SK-N-SH treated with all-trans-retinoic acid at 6 μM for 48 hours (cell line): ENCODE results near the gene ESYT1.
A peak's percentile ranks its signal among the peaks of the same experiment; 100 is the strongest.

ENCODE experiments used
- ATAC-seq: fragments of 200-7000 bp; cut with Tn5 transposase; 3 replicates; pipeline ENCODE4 v1.9.1; 2020; ENCODE audit warnings: mild to moderate bottlenecking, moderate library complexity
- ARNTL ChIP-seq: fragments of 450-650 bp; formaldehyde crosslinking; IDR thresholded peaks from 2 replicates; pipeline ENCODE4 v1.5.0; 2020; ENCODE audit warnings: low read depth, mild to moderate bottlenecking, moderate library complexity, borderline replicate concordance
- BACH2 ChIP-seq: fragments of 250-450 bp; sonication (Bioruptor Pico); IDR thresholded peaks from 2 replicates; pipeline ENCODE4 v1.9.0; 2021; ENCODE audit warnings: mild to moderate bottlenecking, borderline replicate concordance
- CSDC2 ChIP-seq: fragments of 250-450 bp; sonication (Bioruptor Pico); IDR thresholded peaks from 2 replicates; pipeline ENCODE4 v1.5.0; 2020; ENCODE audit warnings: mild to moderate bottlenecking, moderate library complexity
- ESRRG ChIP-seq: fragments of 250-450 bp; sonication (Bioruptor Pico); IDR thresholded peaks from 2 replicates; pipeline ENCODE4 v1.6.1; 2021; ENCODE audit warnings: mild to moderate bottlenecking
- GLIS3 ChIP-seq: fragments of 250-450 bp; sonication (Bioruptor Pico); IDR thresholded peaks from 2 replicates; pipeline ENCODE4 v1.5.0; 2020; ENCODE audit warnings: mild to moderate bottlenecking, moderate library complexity
- ISL1 ChIP-seq: fragments of 250-450 bp; sonication (Bioruptor Pico); IDR thresholded peaks from 2 replicates; pipeline ENCODE4 v2.1.2; 2022; ENCODE audit warnings: mild to moderate bottlenecking, moderate library complexity
- OSR1 ChIP-seq: fragments of 250-450 bp; sonication (Bioruptor Pico); IDR thresholded peaks from 2 replicates; pipeline ENCODE4 v1.8.0; 2022; ENCODE audit warnings: moderate library complexity, mild to moderate bottlenecking, inconsistent platforms
- POU6F1 ChIP-seq: fragments of 250-450 bp; sonication (Bioruptor Pico); IDR thresholded peaks from 2 replicates; pipeline ENCODE4 v1.8.0; 2021; ENCODE audit warnings: low read depth, mild to moderate bottlenecking, moderate library complexity, borderline replicate concordance
- PPARA ChIP-seq: fragments of 250-450 bp; sonication (Bioruptor Pico); IDR thresholded peaks from 2 replicates; pipeline ENCODE4 v1.5.0; 2020; ENCODE audit warnings: mild to moderate bottlenecking, borderline replicate concordance
- RARB ChIP-seq: fragments of 250-450 bp; sonication (Bioruptor Pico); IDR thresholded peaks from 2 replicates; pipeline ENCODE4 v1.8.0; 2021; ENCODE audit warnings: mild to moderate bottlenecking, moderate library complexity
- SNAI2 ChIP-seq: fragments of 250-450 bp; sonication (Bioruptor Pico); IDR thresholded peaks from 2 replicates; pipeline ENCODE4 v1.5.0; 2020; ENCODE audit warnings: mild to moderate bottlenecking, moderate library complexity
- TCF4 ChIP-seq: fragments of 250-450 bp; sonication (Bioruptor Pico); IDR thresholded peaks from 2 replicates; pipeline ENCODE4 v1.8.0; 2021; ENCODE audit warnings: mild to moderate bottlenecking, moderate library complexity, borderline replicate concordance
- TOX ChIP-seq: fragments of 250-450 bp; sonication (Bioruptor Pico); IDR thresholded peaks from 2 replicates; pipeline ENCODE4 v1.8.0; 2021; ENCODE audit warnings: mild to moderate bottlenecking, moderate library complexity, borderline replicate concordance
- TSHZ2 ChIP-seq: fragments of 250-450 bp; sonication (Bioruptor Pico); IDR thresholded peaks from 2 replicates; pipeline ENCODE4 v1.5.0; 2020; ENCODE audit warnings: mild to moderate bottlenecking, moderate library complexity
- ZC3H10 ChIP-seq: fragments of 250-450 bp; sonication (Bioruptor Pico); IDR thresholded peaks from 2 replicates; pipeline ENCODE4 v1.5.1; 2021; ENCODE audit warnings: mild to moderate bottlenecking, moderate library complexity
- ZFP3 ChIP-seq: fragments of 250-450 bp; sonication (Bioruptor Pico); IDR thresholded peaks from 2 replicates; pipeline ENCODE4 v1.5.0; 2020; ENCODE audit warnings: mild to moderate bottlenecking, moderate library complexity
- ZFP30 ChIP-seq: fragments of 450-650 bp; formaldehyde crosslinking; IDR thresholded peaks from 2 replicates; pipeline ENCODE4 v1.5.0; 2022; ENCODE audit warnings: mild to moderate bottlenecking, moderate library complexity
- ZNF565 ChIP-seq: fragments of 450-650 bp; formaldehyde crosslinking; conservative IDR thresholded peaks from 2 replicates; pipeline ENCODE4 v1.5.0; 2020; ENCODE audit warnings: low read depth, mild to moderate bottlenecking, moderate library complexity
- ZNF70 ChIP-seq: fragments of 450-650 bp; formaldehyde crosslinking; IDR thresholded peaks from 2 replicates; pipeline ENCODE4 v1.5.0; 2020; ENCODE audit warnings: mild to moderate bottlenecking, moderate library complexity
- ZNF8 ChIP-seq: fragments of 450-650 bp; formaldehyde crosslinking; IDR thresholded peaks from 2 replicates; pipeline ENCODE4 v1.5.0; 2020; ENCODE audit warnings: mild to moderate bottlenecking, moderate library complexity
- TF ChIP-seq, protein P1 (sequence below): fragments of 250-450 bp; sonication (Bioruptor Pico); IDR thresholded peaks from 2 replicates; pipeline ENCODE4 v1.5.1; 2020; ENCODE audit warnings: low read depth, mild to moderate bottlenecking, moderate library complexity
- TF ChIP-seq, protein P2 (sequence below): fragments of 250-450 bp; sonication (Bioruptor Pico); IDR thresholded peaks from 2 replicates; pipeline ENCODE4 v1.5.1; 2021; ENCODE audit warnings: mild to moderate bottlenecking, moderate library complexity
- TF ChIP-seq, protein P3 (sequence below): fragments of 250-450 bp; sonication (Bioruptor Pico); IDR thresholded peaks from 2 replicates; pipeline ENCODE4 v1.8.0; 2020; ENCODE audit warnings: mild to moderate bottlenecking, moderate library complexity, borderline replicate concordance

ESYT1 gene

DNA sequence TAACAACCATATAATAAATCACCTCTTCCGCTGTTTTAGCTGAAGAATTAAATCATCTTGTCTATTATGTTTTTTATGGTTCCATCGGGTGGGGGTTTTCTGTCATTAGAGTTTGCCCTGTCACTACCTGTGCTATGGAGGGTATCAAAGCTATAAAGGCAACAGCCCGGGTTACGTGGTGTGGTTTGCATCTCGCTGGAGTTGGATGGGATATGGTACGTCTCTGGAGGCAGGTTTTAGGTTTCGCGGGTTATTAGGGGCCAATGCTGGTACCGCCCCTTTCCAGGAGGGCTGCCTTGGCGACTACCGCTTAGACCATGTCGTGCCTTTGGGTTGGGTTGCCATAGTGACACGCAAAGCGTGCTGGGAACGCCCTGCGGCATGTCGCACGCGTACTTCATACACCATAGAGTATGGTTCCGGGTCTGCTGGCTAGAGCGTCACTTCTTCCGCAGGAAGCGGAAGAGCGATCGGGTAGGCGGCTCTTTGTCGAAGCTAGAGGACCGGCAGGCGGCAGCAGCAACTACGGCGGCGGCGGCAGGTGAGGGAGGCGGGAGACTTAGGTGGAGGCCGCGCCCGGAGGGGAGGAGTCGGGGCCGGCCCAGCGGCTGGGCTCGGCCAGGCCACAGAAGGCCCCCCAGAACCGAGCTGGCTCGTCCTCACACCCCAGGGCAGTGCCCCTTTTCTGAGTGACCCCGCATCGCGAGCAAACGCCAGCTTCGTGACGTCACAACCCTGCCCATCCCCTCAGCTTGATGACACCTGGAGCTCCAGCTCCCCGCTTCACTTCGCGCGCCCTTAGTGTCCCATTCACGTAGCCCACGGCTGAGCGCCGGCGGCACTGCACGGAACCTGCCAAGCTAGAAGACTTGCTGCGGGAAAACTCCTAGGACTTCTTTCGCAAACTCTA is 10.0 kb upstream of the ESYT1 start, which contains the start of gene ZC3H10:
Gene ZC3H10, plus strand, starts transcription at position 489 of the 910 bp plus-strand sequence. CDS start 2,297 bp downstream, outside the sequence.
- peak; percentile 88; the same call in 1 of the 2 replicates for TF ChIP-seq RARB (CRISPR knock-in tag)
- TF ChIP-seq ZNF565 (CRISPR knock-in tag): no peak; the same call in 1 of the 2 replicates
- TF ChIP-seq ZFP3 (CRISPR knock-in tag): no peak
- TF ChIP-seq ZNF70: no peak
- TF ChIP-seq, protein P1, sequence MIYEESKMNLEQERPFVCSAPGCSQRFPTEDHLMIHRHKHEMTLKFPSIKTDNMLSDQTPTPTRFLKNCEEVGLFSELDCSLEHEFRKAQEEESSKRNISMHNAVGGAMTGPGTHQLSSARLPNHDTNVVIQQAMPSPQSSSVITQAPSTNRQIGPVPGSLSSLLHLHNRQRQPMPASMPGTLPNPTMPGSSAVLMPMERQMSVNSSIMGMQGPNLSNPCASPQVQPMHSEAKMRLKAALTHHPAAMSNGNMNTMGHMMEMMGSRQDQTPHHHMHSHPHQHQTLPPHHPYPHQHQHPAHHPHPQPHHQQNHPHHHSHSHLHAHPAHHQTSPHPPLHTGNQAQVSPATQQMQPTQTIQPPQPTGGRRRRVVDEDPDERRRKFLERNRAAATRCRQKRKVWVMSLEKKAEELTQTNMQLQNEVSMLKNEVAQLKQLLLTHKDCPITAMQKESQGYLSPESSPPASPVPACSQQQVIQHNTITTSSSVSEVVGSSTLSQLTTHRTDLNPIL (CRISPR knock-in tag): peak; percentile 83
- TF ChIP-seq ARNTL (CRISPR knock-in tag): no peak
- peak; percentile 62; the same call in 1 of the 2 replicates for TF ChIP-seq ZNF8 (CRISPR knock-in tag)
- TF ChIP-seq, protein P2, sequence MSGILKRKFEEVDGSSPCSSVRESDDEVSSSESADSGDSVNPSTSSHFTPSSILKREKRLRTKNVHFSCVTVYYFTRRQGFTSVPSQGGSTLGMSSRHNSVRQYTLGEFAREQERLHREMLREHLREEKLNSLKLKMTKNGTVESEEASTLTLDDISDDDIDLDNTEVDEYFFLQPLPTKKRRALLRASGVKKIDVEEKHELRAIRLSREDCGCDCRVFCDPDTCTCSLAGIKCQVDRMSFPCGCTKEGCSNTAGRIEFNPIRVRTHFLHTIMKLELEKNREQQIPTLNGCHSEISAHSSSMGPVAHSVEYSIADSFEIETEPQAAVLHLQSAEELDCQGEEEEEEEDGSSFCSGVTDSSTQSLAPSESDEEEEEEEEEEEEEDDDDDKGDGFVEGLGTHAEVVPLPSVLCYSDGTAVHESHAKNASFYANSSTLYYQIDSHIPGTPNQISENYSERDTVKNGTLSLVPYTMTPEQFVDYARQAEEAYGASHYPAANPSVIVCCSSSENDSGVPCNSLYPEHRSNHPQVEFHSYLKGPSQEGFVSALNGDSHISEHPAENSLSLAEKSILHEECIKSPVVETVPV (CRISPR knock-in tag): peak; percentile 93
- TF ChIP-seq PPARA (CRISPR knock-in tag): no peak
- peak; percentile 85 for TF ChIP-seq TOX (CRISPR knock-in tag)
- TF ChIP-seq ZFP30 (CRISPR knock-in tag): no peak
- TF ChIP-seq ZC3H10 (CRISPR knock-in tag): peak; percentile 84
- TF ChIP-seq TCF4 (CRISPR knock-in tag): peak; percentile 40; the same call in 1 of the 2 replicates
- no peak for TF ChIP-seq OSR1 (CRISPR knock-in tag)
- TF ChIP-seq, protein P3, sequence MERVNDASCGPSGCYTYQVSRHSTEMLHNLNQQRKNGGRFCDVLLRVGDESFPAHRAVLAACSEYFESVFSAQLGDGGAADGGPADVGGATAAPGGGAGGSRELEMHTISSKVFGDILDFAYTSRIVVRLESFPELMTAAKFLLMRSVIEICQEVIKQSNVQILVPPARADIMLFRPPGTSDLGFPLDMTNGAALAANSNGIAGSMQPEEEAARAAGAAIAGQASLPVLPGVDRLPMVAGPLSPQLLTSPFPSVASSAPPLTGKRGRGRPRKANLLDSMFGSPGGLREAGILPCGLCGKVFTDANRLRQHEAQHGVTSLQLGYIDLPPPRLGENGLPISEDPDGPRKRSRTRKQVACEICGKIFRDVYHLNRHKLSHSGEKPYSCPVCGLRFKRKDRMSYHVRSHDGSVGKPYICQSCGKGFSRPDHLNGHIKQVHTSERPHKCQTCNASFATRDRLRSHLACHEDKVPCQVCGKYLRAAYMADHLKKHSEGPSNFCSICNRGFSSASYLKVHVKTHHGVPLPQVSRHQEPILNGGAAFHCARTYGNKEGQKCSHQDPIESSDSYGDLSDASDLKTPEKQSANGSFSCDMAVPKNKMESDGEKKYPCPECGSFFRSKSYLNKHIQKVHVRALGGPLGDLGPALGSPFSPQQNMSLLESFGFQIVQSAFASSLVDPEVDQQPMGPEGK: peak; percentile 94
- TF ChIP-seq ISL1 (CRISPR knock-in tag): no peak
- TF ChIP-seq POU6F1 (CRISPR knock-in tag): 0 out of 2 replicates have a peak, but pooled peaks have one; percentile 20
- no peak for TF ChIP-seq TSHZ2 (CRISPR knock-in tag)
- peak; percentile 98 for TF ChIP-seq GLIS3
- TF ChIP-seq ESRRG (CRISPR knock-in tag): peak; percentile 95
- TF ChIP-seq SNAI2: peak; percentile 68; the same call in 1 of the 2 replicates
- TF ChIP-seq BACH2 (CRISPR knock-in tag): no peak
- TF ChIP-seq CSDC2 (CRISPR knock-in tag): no peak
- ATAC-seq: peak; percentile 86
